HepG2 (cell line): ENCODE data around the gene RASSF8. TPM values are rescaled to one million over a fixed set of nuclear protein-coding genes. Genes with fewer than 3 reads are reported as not detected.

Experiments used
- ATAC-seq: fragments of 200-7000 bp; cut with Tn5 transposase; 3 replicates; pipeline ENCODE4 v1.9.1; 2020; ENCODE audit warnings: mild to moderate bottlenecking, moderate library complexity
- BruUV-seq: library from RNA; stranded (reverse); fragments of 400-500 nt; replicated peaks from 2 replicates; lab custom pipeline; 2021; lab: Mats Ljungman, UMichigan
- CTCF ChIA-PET: fragments of 300-600 bp; formaldehyde crosslinking; extraction: SDS; loops from one replicate; lab custom pipeline; 2021; ENCODE audit warnings: low total read pairs, inconsistent platforms, low intra/inter-chr PET ratio; lab: Yijun Ruan, JAX
- POLR2A ChIA-PET: fragments of 350-600 bp; sonication (Branson Sonifier 250); formaldehyde crosslinking; loops from one replicate; lab custom pipeline; 2020; ENCODE audit warnings: antibody characterized with exemption, inconsistent platforms; lab: Yijun Ruan, JAX
- DNase-seq: peaks from one replicate; pipeline ENCODE4 v3.0.0-alpha.2; 2015; ENCODE audit warnings: low spot score
- FAIRE-seq: peaks from 3 replicates; lab custom pipeline; 2011; peaks lifted over from hg19 to GRCh38; lab: Jason Lieb, UNC
- H2AFZ ChIP-seq: one replicate; pipeline ENCODE4 v1.6.1; 2011; ENCODE audit warnings: low read length, inconsistent platforms
- H3K27ac ChIP-seq: fragments of 300-600 bp; 3 replicates; pipeline ENCODE4 v1.8.0; 2011; ENCODE audit warnings: mixed run types, mild to moderate bottlenecking, mixed read lengths, low read length, inconsistent platforms; ENCODE audit not compliant: insufficient read depth; ENCODE audit errors: extremely low read length
- H3K27me3 ChIP-seq, 2 experiments: fragments of 200-600 bp in 1 of 2; 2 replicates in 1 of 2; 3 replicates in 1 of 2; pipeline versions ENCODE4 v1.6.0 to v1.8.0; 2011; ENCODE audit warnings: low read length in 2 of 2, mild to moderate bottlenecking in 2 of 2, moderate library complexity in 2 of 2, inconsistent platforms in 1 of 2; ENCODE audit not compliant: insufficient read depth in 2 of 2, control insufficient read depth in 1 of 2
- H3K36me3 ChIP-seq, 2 experiments: fragments of 200-600 bp in 1 of 2; replicated peaks in 1 of 2; 2 replicates in 1 of 2; 3 replicates in 1 of 2; pipeline versions ENCODE4 v1.5.1 to v1.8.0; 2011; ENCODE audit warnings: low read length in 2 of 2, inconsistent platforms in 1 of 2; ENCODE audit not compliant: insufficient read depth in 2 of 2, control insufficient read depth in 1 of 2
- H3K4me1 ChIP-seq: 2 replicates; pipeline ENCODE4 v1.5.1; 2012; ENCODE audit warnings: low read length, inconsistent platforms; ENCODE audit not compliant: insufficient read depth
- H3K4me2 ChIP-seq: 2 replicates; pipeline ENCODE4 v1.6.0; 2011; ENCODE audit warnings: low read depth, low read length, inconsistent platforms
- H3K4me3 ChIP-seq, 3 experiments: fragments of 200-600 bp in 1 of 3; sonication (generic), shearing (Covaris generic) in 1 of 3; replicated peaks in 1 of 3; 2 replicates each; pipeline ENCODE4 v1.5.1; 2011 to 2016; ENCODE audit warnings: low read length in 3 of 3, inconsistent platforms in 2 of 3, low read depth in 2 of 3, mild to moderate bottlenecking in 2 of 3, control low read depth in 1 of 3, mixed read lengths in 1 of 3; ENCODE audit not compliant: insufficient read depth in 1 of 3
- H3K79me2 ChIP-seq: one replicate; pipeline ENCODE4 v1.6.1; 2011; ENCODE audit warnings: low read length, inconsistent platforms; ENCODE audit not compliant: insufficient read depth
- H3K9ac ChIP-seq: 2 replicates; pipeline ENCODE4 v1.6.0; 2011; ENCODE audit warnings: mild to moderate bottlenecking, low read depth, low read length, inconsistent platforms; ENCODE audit not compliant: insufficient read depth
- H3K9me3 ChIP-seq: 2 replicates; pipeline ENCODE4 v1.5.1; 2012; ENCODE audit warnings: mild to moderate bottlenecking, low read length
- H4K20me1 ChIP-seq: 2 replicates; pipeline ENCODE4 v1.6.0; 2011; ENCODE audit warnings: inconsistent platforms, mild to moderate bottlenecking, low read length, moderate library complexity; ENCODE audit not compliant: insufficient read depth
- ERF ChIP-seq: IDR thresholded peaks from 2 replicates; pipeline ENCODE4 v1.6.1; 2018; ENCODE audit warnings: missing biosample characterization, missing genetic modification reagents
- FOXA3 ChIP-seq: IDR thresholded peaks from 2 replicates; pipeline ENCODE4 v1.6.1; 2016; ENCODE audit warnings: missing genetic modification reagents, missing compliant biosample characterization
- GATAD1 ChIP-seq: IDR thresholded peaks from 2 replicates; pipeline ENCODE4 v1.6.1; 2016; ENCODE audit warnings: missing genetic modification reagents, missing compliant biosample characterization
- PTBP1 ChIP-seq: fragments of 200-400 bp; formaldehyde crosslinking; IDR thresholded peaks from 2 replicates; pipeline ENCODE4 v1.6.1; 2018; ENCODE audit warnings: low read length, low read depth; ENCODE audit not compliant: poor library complexity, severe bottlenecking
- RBM39 ChIP-seq: fragments of 200-400 bp; formaldehyde crosslinking; IDR thresholded peaks from one replicate; pipeline ENCODE4 v1.6.1; 2018; ENCODE audit warnings: antibody characterized with exemption, mild to moderate bottlenecking, low read depth, low read length; ENCODE audit not compliant: poor library complexity, severe bottlenecking
- ZNF263 ChIP-seq: sonication (generic); formaldehyde crosslinking; IDR thresholded peaks from 2 replicates; pipeline ENCODE4 v1.4.0; 2020; ENCODE audit warnings: missing genetic modification reagents
- ZNF569 ChIP-seq: sonication (generic); formaldehyde crosslinking; IDR thresholded peaks from 2 replicates; pipeline ENCODE4 v1.5.0; 2020; ENCODE audit warnings: mild to moderate bottlenecking, missing genetic modification reagents, moderate library complexity, borderline replicate concordance
- WGBS: methylation state at CpG from one replicate; pipeline ENCODE4 v1.1.6; 2017; ENCODE audit warnings: low lambda C conversion rate; 5-methylcytosine and 5-hydroxymethylcytosine counted together
- in situ Hi-C: cut with HindIII; loops from 2 replicates; pipeline ENCODE4 v1.10.0; 2017; ENCODE audit warnings: low pct_unique_long_range_greater_than_20kb; ENCODE audit not compliant: extremely low pct_ligation_motif_present
- intact Hi-C: fragments of 100-400 bp; cut with micrococcal nuclease; formaldehyde crosslinking; loops from one replicate; pipeline ENCODE4 v1.10.0; 2022; ENCODE audit not compliant: unreplicated experiment
- polyA plus RNA-seq, 8 experiments: library from polyadenylated mRNA; depleted of rRNA in 3 of 8; stranded (reverse) in 7 of 8; unstranded in 1 of 8; fragments of >200 nt; fragmentation: Illumina TruSeq in 4 of 8; extraction: Trizol in 4 of 8; gene quantifications; 2 replicates each; pipeline versions ENCODE4 v1.2.1 to v1.2.3, GENCODE V29; 2011 to 2016; ENCODE audit warnings: low read depth in 4 of 8, missing spikeins in 1 of 8, mixed read lengths in 1 of 8; ENCODE audit not compliant: insufficient read depth in 1 of 8
- total RNA-seq, 5 experiments: library from RNA; depleted of rRNA; stranded (reverse); fragments of >200 nt; fragmentation: Illumina TruSeq; extraction: Trizol; gene quantifications; 2 replicates each; pipeline ENCODE4 v1.2.3, GENCODE V29; 2016; ENCODE audit warnings: low read depth in 1 of 5
- TF ChIP-seq, protein P1 (sequence below): IDR thresholded peaks from 2 replicates; pipeline ENCODE4 v1.6.1; 2016; ENCODE audit warnings: missing genetic modification reagents, missing compliant biosample characterization

The RASSF8 gene
- total and polyA plus RNA-seq, 2 of the 13 experiments (the other 11 are each of a cell fraction or from before 2014, with no cell fraction given) = 0.82 to 9.2 TPM

DNA sequence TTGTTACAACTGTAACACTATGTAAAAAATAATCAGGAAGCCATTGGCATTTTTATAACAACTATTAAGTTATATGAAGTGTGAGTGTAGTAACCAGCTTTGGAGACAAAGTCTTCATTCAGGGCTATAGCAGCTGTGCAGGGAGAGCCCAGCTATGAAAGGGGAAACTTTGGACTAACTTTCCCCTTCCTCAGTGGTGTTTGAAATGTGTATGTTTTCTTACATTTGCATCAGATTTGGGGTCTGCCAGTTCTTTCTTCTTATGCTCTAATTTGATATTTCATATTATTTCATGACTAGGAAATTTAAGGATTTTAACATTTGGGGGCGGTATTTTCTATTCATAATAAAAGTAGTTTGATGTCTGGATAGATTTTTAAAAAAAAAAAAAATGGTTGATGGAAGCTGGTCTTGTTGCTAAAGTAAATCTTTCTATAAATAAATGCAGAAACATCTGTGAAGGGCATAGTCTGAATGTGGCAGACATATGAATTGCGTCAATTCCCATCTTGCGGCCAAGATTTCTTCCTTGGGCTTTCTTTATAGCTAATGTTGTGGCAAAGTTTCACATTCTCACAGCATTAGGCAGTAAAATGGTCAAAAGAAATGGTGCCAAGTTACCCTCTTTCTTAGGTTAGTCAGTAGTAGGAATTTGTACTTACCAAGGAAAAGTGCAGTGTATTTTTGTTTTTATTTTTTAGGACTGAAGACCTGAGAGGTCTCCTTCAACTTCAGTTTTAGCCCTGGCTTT lies 35.6 kb downstream of the RASSF8 start (continued):
- no peak for TF ChIP-seq FOXA3 (CRISPR knock-in tag)
- TF ChIP-seq GATAD1 (CRISPR knock-in tag) = no peak
- TF ChIP-seq PTBP1 = no peak
- no peak for TF ChIP-seq ZNF263 (CRISPR knock-in tag)
- TF ChIP-seq, protein P1, sequence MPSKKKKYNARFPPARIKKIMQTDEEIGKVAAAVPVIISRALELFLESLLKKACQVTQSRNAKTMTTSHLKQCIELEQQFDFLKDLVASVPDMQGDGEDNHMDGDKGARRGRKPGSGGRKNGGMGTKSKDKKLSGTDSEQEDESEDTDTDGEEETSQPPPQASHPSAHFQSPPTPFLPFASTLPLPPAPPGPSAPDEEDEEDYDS (CRISPR knock-in tag) = no peak
- no peak for TF ChIP-seq RBM39

GRCh38 chr12:25994901-25995625 lies 36.6 kb downstream of the RASSF8 start:
- POLR2A ChIA-PET = no interaction called here
- no peaks in the 10 kb centered on the region for H3K79me2 ChIP-seq
- FAIRE-seq = no peak

More at GRCh38 chr12:25994901-25995625, 36.6 kb downstream of the RASSF8 start:
- no peak overlapping the region for H3K9ac ChIP-seq
- 41% methylated on average over 2 of the region's 2 CpGs for WGBS
- no peaks in the 10 kb centered on the region for H3K9me3 ChIP-seq
- H4K20me1 ChIP-seq = no peaks in the 10 kb centered on the region
- ATAC-seq = no peak
- no peak overlapping the region for H2AFZ ChIP-seq
- CTCF ChIA-PET = no interaction called here
- in situ Hi-C loops = no loop called here
- H3K4me3 ChIP-seq = no peak overlapping the region
- intact Hi-C loops = no loop called here
- no peak for TF ChIP-seq ERF
- no peak for TF ChIP-seq ZNF569 (CRISPR knock-in tag)
- H3K27ac ChIP-seq = no peak overlapping the region
- no peaks in the 10 kb centered on the region for H3K27me3 ChIP-seq
- no peaks in the 10 kb centered on the region for H3K36me3 ChIP-seq
- H3K4me2 ChIP-seq = no peak overlapping the region
- no TSS peak for BruUV-seq
- H3K4me1 ChIP-seq = no peaks in the 10 kb centered on the region
- no peak for DNase-seq
